NCI-H1092 (cell line): Measurements from ENCODE around the gene RHOBTB1.

Source experiments
- DNase-seq: peaks from one replicate; lab custom pipeline; 2025; lab: John Stamatoyannopoulos, UW

The RHOBTB1 gene

DNA sequence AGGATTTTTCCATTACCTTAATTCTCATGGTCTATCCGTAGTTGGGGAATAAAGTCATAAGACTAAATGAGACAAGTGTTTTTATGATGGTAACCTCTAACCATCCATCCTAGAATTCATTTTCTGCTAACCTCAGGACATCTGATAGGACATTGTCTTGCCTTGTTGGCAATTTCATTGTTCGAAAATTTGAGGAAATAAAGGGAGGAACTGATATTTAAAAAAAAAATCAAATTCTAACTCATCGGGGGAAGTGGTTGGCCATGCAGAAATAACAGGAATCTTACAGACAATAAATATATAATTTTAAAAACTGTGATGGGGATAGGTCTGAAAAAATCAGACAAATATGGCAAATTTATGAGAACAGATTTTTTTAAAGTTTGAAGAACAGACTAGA is 21.7 kb upstream of the RHOBTB1 start:
- no peak for DNase-seq

DNA sequence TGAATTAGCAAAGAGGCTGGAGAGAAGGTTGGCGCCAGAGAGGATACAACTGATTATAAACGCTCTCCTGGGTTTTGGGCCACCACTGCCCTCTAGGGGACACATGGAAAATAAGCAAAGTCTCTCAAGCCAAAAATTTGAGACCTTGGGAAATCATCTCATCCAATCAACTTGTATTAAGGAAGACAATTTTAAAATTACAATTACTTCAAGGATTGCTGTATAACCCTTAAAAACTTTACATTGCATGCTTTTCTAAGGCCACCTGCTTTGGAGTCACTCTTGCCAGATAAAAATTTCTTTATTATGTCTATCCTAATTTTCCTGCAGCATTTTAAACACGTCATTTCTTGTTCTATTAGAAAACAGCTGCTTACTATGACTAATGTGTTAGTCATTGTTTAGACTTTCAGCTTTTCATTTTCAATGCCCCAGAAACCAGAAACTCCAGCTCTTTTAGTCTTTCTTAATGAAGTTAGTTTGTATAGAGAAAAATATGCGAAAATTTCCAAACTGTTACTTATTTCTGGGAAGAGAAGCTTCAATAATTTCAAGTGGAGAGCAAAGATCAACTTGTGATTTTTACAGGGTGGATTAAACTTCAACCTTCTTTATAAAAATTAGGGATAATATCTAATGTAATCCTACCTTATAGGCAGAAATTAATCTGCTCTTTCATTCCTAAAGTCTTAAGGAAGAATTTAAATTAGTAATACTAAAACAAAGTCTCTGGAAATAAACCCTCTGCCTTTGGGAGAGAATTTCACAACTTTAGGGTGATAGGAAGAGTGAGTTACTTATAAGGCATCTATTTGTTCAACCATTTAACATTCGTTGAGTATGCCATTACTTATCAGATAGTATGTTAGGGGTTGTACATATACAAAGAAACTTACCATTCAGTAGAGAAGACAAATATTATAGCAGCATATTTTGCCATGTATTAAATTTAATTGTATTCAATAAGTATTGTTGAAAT is 20.6 kb upstream of the RHOBTB1 start:
- peak; percentile 38 for DNase-seq

DNA sequence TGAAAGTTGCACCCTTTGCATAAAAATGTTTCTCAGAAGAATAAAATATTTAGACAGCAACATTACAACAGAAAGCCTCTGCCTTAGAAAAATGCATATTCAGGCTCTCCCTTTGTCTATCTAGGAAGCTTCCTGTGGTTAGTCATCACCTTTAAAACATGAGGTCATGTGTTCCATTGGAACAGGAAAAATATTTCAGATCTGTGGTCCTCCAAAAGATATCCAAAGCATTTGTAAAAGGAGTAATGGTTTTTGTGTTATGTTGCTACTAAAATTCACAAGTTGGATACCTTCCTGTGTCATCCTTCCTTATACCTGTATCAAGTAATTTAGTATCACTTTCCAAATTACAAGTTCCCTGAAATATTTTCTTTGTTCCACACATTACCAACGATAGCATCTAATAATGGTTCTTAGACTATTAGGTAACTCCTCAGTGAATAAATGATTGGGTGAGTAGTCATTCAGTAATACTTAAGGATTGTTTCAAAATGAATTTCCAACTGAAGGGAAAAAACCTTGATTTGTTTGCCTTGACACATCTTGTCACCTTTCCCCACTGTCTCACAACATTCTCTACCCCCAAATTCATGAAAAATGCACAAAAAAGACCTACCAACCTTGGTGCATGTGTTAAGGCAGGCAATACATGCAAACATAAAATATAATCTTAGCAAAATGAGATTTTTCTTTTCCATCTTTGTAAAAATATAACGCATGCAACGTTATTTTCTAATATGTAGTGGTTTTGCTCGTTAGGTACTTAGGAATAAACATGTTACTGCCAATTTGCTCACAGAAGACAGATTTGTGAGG is 19.7 kb upstream of the RHOBTB1 start:
- no peak for DNase-seq

DNA sequence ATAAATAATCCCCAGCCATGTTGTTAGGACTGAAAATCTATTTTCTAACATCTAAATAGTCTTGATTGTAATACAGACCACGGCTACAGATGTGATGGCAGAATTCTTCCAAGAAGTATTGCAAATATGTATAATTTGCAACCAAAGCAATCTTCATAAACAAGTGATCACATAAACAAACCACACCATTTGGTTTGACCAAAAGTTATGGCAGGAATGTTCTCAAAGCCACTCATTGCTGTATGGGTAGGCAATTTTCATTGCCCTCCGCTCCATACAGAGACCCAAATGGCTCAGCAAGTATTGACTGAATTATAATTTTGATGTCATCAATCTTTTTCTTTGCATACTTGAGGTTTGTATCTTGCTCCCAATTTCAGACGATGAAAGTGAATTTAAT is 19.0 kb upstream of the RHOBTB1 start:
- no peak for DNase-seq

DNA sequence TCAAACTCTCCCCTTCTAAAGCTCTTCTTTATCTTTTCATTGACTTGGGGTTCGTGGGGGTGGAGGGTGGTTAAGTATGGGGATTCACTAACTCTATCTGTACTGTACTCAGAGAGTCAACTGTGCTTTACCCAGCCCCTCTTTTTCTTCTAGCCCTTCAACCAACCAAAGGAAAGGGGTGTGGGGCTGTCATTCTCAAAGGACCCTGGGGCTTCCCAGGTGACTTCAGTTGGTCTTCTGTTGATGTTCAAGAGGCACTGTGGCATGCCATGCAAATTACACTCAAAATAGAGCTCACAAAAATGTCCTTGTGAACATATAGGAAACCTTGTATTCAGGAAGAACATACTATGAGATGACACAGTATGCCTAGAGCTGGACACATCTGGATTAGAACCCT is 16.9 kb upstream of the RHOBTB1 start:
- no peak for DNase-seq

DNA sequence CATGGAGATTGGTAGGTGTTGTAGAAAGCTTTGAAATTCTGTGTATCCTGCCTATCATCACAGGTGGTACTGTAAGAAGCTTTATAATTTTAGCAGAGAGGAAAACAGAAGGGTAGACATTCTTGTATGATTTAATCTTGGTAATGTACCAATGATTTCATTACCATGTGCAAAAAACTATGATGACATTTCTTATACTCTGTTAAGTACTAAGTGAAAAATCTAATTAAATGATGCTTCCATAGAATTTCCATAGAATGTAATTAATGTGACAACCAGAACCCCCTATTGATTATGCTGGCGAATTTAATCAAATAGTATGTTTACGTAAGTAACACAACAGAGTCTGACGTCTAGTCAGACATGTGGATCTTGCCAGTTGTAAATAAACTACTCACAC is 16.0 kb upstream of the RHOBTB1 start:
- no peak for DNase-seq

DNA sequence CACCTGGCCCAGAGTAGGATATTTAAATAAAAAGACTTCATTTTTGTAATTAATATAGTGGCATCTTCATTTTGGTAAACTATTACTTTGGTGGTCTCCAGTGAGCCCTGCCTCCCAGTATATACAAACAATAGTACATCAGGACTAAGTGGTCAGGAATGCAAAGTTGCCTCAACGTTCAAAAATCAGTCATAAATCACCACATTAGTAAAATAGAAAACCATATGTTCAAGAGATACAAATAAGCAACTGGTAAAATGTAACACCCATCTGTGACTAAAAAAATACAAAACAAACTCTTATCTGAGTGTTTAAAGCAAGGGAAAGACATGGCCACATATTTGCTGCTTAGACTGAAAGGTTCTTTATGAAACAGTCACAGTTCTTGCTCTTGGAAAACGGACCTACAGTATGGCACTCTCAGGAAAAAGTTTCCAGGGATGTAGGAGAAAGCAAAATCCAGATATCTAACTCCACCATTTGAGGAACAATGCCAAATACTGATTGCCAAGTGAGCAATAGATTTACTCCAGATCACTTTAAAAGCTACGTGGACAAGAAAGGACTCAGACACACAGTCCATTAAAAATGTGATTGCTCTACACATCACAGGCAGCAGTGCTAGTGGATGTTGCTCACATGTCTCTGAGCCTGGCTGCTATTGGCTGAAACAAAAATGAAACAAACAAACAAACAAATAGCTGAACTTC is 15.1 kb upstream of the RHOBTB1 start:
- DNase-seq = no peak

DNA sequence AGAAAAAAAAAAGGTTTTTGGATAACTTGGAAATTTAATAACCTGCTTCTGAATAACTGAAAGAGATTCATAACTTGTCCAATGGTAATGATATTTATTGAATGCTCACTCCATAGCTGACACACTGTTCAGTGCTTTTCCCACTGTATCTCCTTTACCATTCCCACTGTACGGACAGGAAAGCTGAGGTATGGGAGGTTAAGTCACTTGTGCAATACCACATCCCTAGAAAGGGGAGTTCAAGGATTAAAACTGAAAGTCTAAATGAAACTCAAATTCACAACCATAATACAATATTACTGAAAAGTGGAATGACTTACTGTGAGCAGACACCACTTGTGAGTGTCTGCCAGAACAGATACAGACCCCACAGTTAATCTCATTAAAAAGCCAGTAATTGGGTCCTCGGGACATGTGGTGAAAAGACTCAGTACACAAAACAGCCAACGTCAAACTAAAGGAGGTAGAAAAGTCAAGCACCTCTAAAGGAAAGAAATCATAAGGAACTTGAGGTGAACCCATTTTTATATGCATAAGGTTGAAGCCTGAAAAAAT is 13.8 kb upstream of the RHOBTB1 start:
- no peak for DNase-seq

DNA sequence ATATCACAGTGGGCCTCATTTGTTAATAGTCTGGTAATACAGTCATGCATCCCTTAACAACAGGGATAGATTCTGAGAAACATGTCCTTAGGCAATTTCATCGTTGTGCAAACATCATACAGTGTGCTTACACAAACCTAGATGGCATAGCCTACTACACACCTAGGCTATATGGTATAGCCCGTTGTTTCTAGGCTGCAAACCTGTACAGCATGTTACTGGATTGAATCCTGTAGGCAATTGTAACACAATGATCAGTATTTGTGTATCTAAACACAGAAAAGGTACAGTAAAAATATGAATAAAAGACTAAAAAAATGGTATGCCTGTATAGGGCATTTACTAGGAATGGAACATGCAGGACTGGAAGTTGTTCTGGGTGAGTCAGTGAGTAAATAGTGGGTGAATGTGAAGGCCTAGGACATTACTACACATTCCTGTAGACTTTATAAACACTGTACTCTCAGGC is 12.0 kb upstream of the RHOBTB1 start:
- DNase-seq = no peak

DNA sequence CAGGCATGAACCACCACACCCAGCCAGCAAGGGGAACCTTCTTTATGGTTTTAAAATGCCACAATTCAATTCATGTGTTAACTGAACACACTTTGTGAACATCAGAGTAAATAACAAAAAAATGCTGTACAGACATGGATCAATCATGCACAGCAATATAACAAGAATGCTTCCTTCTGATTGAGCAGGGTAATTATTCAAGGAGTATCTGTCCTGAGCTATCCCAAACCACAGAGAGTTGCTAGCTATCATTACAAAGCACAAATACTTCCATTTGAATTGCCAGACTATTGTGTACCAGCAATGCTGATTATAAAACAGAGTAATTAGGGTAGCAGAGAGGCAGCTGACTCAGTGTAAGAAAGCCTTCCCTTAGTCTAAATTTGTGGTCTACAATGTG is 11.3 kb upstream of the RHOBTB1 start:
- no peak for DNase-seq

DNA sequence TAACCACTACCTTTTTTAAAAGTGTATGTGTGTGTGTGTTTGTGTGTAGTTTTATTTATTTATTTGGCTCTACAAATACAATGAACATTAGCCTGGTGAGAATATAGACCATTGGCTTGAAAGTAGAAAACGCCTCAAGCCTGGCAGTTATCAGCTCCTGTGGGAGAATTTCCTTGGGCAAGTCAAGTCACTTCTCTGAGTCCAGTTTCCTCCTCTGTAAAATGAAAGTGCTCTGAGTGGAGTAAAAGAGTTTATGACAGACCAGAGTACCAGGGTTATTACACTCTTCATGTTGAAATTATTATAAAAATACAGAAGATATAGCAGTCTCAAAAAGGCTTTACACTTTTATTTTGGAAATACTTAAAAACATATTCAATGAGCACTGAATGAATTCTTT is 10.1 kb upstream of the RHOBTB1 start:
- DNase-seq = no peak

DNA sequence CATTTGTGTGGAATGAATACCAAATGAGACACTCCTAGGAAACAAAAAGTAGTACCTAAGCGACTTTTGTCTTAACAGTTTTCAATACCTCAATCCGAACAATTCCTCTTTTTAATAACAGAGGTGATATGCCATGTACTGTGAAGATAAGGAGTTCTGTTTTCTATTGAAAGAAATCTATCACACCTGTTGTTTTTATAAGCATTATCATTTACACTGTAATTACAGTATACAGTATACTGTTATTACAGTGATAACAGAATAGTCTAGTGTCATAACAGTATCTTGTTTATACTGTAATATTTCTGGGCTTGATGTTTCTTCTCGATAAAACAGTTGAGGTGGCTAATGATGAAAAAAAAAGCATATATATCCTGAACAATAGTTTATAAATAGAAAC is 9.4 kb upstream of the RHOBTB1 start:
- DNase-seq = no peak

DNA sequence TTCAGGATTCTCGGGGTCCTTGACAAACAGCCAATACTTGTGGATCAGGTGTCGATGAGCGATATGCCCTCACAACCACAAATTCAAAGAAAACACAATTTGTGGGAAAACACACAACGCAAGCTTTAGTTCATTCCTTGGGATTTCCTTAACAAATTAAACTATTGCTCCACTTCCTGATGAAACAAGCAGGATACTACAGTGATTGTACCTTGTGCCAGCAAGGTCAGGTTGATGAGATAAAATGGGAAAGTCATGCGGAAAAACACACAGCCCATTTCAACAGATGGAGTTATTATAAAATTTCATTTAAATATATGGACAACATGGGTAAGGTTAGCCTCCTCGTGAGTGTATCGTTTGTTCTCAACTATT is 8.8 kb upstream of the RHOBTB1 start:
- DNase-seq = no peak

DNA sequence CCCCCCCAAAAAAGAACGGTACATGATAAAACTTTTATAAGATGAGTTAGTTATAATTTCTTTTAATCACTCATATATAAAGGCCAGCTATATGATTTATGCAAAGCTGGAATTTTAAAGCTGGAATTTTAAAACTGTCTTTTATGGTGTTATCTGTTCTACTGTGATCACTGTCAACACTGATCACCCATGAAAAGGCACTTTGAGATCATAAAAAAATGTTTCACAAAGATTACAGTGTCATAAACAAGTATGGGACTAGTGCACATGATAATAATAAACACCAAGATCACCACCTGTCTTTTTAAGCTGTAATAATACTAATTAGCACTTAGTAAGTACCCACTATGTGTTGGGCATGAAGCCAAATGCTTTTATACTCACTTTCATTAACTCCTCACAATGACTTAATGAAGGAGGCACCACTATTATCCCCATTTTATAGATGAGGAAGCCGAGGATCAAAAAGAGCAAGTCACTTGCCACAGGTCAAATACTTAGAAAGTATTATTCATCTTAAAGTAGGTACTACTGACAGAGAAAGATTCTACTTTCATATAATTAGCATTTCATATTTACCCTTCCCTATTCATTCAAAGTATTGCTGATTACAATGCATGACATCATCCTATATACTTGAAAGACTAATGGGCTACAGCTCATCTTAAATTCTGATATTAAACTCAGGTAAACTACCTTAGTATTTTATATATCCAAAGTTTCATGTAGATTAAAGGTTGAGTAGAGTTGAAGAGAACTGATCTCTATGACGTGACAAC is 8.3 kb upstream of the RHOBTB1 start:
- no peak for DNase-seq

DNA sequence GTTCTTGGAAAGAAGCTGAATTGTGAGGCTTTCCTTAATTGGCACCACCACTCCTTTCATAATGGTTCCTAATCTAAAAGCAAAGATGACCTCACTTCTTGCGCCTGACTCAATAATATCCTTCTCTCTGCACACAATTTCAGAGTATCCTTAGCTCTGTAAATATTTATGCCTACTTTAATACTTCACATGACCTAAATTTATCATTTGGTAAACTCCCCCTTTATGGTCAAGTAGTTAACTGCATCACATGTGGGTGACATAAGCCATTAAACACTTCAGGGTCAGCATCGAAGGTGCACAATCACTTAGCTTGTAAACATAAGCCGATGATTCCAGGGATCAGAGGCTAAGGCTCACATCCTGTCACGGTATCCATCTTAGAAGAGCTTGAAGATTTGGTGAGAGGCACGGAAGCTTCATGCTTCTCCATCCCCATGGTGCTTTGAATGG is 7.3 kb upstream of the RHOBTB1 start:
- DNase-seq = no peak

DNA sequence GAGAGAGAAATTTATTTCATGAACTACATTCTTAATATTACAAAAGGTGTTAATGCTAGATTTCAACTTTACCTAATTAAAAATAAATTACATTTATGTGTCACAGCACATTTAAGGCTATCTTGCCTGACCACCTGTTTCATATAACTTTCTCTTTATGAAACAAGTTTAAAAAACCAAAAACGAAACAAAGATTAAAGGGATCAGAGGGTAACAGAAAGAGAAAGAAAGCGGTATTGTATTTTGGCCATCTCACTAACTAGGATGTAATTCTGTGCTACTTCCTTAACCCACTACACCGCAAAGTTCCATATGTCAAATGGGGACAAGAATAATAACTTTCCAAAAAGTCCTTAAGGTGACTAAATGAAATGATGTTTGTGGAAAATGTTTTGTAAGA is 6.3 kb upstream of the RHOBTB1 start:
- DNase-seq = no peak

DNA sequence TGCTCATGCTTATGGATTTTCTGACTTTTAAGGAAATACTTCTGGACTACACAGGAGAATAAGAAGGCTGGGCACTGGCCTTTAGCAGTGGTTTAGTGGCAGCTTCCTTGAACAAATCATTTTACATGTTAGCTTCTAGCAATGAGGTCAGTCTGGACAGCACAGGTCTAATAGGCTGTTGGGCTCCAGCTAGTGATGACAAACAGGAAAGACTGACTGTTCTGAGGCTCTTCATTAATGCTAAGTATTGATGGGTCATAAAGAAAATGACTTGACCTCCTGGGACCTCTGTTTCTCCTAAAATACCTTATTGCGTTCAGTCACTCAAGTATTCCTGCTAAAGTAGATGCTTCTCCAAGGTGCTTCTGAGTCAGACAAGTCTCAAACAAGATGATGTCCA is 4.9 kb upstream of the RHOBTB1 start:
- no peak for DNase-seq

DNA sequence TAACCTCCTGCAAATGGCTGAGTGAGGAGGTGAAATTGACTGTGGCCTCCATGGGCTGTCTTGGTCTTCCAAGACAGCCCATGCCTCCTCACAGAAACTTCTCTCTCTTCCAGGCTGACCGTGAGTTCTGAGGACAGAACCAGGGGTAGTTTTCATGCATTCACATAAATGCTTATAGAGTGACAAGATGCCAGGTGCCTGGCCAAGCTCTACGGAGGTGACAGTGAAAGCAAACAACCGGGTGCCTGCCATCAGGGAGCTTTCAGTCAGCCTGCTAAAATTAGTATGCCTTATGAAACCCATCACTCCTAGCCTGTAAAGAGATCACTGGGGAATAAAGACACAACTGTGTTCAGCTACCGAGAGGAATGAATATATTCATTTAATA is 919 bp upstream of the RHOBTB1 start:
- no peak for DNase-seq

DNA sequence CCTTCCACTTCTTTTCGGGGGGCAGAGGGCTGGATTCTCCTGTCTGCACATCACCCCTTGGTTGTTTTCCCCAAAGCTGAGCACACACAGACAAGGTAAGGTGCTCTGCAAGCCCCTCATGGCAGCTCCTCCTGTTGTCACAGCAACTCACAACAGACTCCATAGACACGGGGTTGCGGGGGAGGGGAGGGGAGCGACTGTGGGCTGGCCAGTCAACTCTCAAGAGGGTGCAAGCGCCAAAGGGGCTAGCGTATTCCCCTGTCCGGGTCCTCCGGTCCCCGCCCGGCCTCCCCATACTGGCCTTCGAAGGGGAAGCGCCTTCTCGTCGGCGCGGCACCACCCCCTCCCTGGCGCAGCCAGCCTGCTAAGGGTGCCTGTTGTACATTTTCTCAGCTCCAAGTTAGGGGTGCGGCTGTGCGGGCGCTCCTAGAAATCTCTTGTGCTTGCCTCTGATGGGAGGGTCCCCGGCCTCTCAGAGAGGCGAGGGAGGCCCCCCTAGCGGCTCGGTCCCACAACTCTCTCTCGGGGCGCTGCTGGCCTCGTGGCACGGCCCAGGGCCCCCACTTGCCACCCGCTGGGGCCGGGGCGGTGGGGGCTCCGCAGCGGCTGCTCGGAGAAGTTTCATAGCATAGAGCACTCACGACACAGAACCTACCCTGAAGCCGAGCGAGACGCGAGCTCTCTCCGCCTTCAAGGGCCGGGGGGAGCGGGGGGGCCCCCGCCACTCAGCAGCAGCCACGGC is 498 bp downstream of the RHOBTB1 start:
- DNase-seq = peak; percentile 70

DNA sequence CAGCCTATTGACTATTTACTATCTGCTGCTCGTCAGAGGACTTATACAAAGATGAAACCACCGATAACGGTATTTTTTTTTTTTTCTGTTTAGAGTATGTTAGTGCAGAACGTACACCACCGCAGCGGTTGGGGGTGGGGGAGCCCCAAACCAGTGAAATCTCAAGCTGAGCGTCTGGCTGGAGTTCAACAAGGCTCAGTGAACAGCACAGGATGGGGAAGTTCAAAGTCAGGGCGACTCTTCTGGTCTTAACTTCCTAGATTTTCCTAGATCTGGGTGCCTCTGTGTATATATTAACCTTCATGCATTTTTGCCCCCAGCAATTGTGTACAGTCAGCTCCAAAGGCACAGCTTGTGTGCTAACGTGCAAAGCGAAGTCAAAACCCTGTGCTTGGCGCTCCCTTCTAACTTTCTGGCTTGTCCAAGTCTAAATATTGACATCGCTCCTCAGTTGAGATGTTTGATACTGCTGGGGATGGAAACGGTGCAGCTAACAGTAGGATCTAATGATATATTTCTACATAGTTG is 1.1 kb downstream of the RHOBTB1 start:
- DNase-seq = no peak
